DOHH2 (cell line): ENCODE results near the gene SLC6A20.

Experiments
- H3F3A ChIP-seq: fragments of 200-600 bp; sonication (generic), shearing (Covaris generic); 2 replicates; pipeline ENCODE4 v1.6.0; 2016; ENCODE audit warnings: antibody characterized with exemption, mild to moderate bottlenecking; ENCODE audit not compliant: control insufficient read depth, insufficient read depth
- H3K27ac ChIP-seq: fragments of 200-600 bp; sonication (generic); 2 replicates; pipeline ENCODE4 v1.5.1; 2014; ENCODE audit warnings: low read depth, mild to moderate bottlenecking, low read length, moderate library complexity
- H3K27me3 ChIP-seq: fragments of 200-600 bp; sonication (generic); 2 replicates; pipeline ENCODE4 v1.6.1; 2014; ENCODE audit warnings: mild to moderate bottlenecking, low read length, mixed read lengths; ENCODE audit not compliant: control insufficient read depth
- H3K36me3 ChIP-seq: fragments of 200-600 bp; sonication (generic); 2 replicates; pipeline ENCODE4 v1.6.1; 2014; ENCODE audit warnings: mild to moderate bottlenecking, low read length, moderate library complexity, mixed read lengths; ENCODE audit not compliant: control insufficient read depth
- H3K4me1 ChIP-seq: fragments of 200-600 bp; sonication (generic); 2 replicates; pipeline ENCODE4 v1.6.1; 2014; ENCODE audit warnings: mild to moderate bottlenecking, low read length, mixed read lengths; ENCODE audit not compliant: control insufficient read depth
- H3K4me2 ChIP-seq: fragments of 200-600 bp; sonication (generic); 2 replicates; pipeline ENCODE4 v1.6.0; 2014; ENCODE audit warnings: mild to moderate bottlenecking, low read length, moderate library complexity
- H3K4me3 ChIP-seq: fragments of 200-600 bp; sonication (generic); 2 replicates; pipeline ENCODE4 v1.5.1; 2014; ENCODE audit warnings: mild to moderate bottlenecking, low read length, mixed read lengths
- H3K79me2 ChIP-seq: fragments of 200-600 bp; sonication (generic); 2 replicates; pipeline ENCODE4 v1.6.1; 2014; ENCODE audit warnings: mild to moderate bottlenecking, low read length, mixed read lengths; ENCODE audit not compliant: control insufficient read depth
- H3K9me2 ChIP-seq: fragments of 200-600 bp; sonication (generic); replicated peaks from 2 replicates; pipeline ENCODE4 v1.6.1; 2014; ENCODE audit warnings: mild to moderate bottlenecking, low read length, mixed read lengths; ENCODE audit not compliant: control insufficient read depth
- H3K9me3 ChIP-seq: fragments of 200-600 bp; sonication (generic); 2 replicates; pipeline ENCODE4 v1.6.1; 2014; ENCODE audit warnings: antibody characterized with exemption, low read length, mixed read lengths; ENCODE audit not compliant: control insufficient read depth, insufficient read depth
- H4K20me1 ChIP-seq: fragments of 200-600 bp; sonication (generic); 2 replicates; pipeline ENCODE4 v1.6.0; 2014; ENCODE audit warnings: low read depth, mild to moderate bottlenecking, antibody characterized with exemption, low read length, moderate library complexity; ENCODE audit not compliant: control insufficient read depth, insufficient read depth
- EZH2phosphoT487 ChIP-seq: fragments of 200-600 bp; sonication (generic); IDR thresholded peaks from 2 replicates; pipeline ENCODE4 v1.6.1; 2017; ENCODE audit warnings: borderline replicate concordance, mild to moderate bottlenecking, antibody characterized with exemption, low read length, moderate library complexity, mixed read lengths
- TF ChIP-seq, protein P1 (sequence below): fragments of 200-600 bp; sonication (generic); IDR thresholded peaks from one replicate; pipeline ENCODE4 v1.5.1; 2014; ENCODE audit warnings: antibody characterized with exemption, mild to moderate bottlenecking, low read depth, low read length; ENCODE audit not compliant: poor library complexity, severe bottlenecking

Gene SLC6A20

DNA sequence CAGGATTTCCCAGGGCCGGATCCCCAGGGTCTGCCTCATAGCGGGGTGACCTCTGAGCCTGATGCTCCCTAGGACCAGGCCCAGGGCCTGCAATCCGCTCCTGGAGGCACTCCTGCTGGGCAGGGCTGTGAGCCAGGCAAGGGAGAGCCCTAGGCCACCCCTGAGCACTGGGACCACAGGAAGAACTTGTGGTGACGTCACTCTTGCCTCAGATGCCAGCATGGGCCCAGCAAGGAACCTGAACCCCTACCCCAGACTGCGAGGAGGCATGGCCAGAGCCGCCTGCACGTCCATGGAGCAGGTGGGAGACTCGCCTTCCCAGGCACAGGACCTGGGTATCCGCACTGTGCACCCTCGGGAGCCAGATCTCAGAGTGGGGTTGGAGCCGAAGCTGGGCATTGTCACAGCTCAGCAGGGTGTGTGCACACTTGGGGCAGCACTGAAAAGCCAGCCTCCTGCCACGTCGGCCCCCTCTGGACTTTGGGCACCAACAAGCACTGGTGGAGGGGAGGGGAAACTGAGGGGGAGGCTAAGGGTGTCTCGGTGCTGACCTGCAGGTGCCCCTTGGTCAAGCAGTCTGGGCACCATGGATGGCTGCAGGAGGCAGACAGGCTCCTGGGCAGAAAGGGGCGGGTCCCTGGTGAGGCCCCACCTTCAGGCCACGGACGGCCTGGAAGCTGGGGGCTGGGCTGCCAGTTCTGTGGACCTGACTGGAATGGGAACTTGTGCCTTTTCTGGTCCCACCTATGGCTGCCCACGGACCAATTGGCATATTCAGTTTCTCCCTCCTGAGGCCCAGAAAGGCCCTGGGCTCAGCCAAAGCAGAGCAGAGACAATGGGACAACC lies 49.3 kb downstream of the SLC6A20 start:
- no peaks in the 10 kb centered on the region for H3K79me2 ChIP-seq
- H3F3A ChIP-seq = no peaks in the 10 kb centered on the region
- no peak overlapping the region for H3K4me3 ChIP-seq
- peaks cover 13% of the 10 kb centered on the region for H3K36me3 ChIP-seq
- no peaks in the 10 kb centered on the region for H4K20me1 ChIP-seq
- TF ChIP-seq EZH2phosphoT487 = no peak
- TF ChIP-seq, protein P1, sequence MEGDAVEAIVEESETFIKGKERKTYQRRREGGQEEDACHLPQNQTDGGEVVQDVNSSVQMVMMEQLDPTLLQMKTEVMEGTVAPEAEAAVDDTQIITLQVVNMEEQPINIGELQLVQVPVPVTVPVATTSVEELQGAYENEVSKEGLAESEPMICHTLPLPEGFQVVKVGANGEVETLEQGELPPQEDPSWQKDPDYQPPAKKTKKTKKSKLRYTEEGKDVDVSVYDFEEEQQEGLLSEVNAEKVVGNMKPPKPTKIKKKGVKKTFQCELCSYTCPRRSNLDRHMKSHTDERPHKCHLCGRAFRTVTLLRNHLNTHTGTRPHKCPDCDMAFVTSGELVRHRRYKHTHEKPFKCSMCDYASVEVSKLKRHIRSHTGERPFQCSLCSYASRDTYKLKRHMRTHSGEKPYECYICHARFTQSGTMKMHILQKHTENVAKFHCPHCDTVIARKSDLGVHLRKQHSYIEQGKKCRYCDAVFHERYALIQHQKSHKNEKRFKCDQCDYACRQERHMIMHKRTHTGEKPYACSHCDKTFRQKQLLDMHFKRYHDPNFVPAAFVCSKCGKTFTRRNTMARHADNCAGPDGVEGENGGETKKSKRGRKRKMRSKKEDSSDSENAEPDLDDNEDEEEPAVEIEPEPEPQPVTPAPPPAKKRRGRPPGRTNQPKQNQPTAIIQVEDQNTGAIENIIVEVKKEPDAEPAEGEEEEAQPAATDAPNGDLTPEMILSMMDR = no peak
- no peak overlapping the region for H3K27ac ChIP-seq
- no peaks in the 10 kb centered on the region for H3K9me2 ChIP-seq
- H3K4me2 ChIP-seq = no peak overlapping the region
- H3K9me3 ChIP-seq = no peaks in the 10 kb centered on the region
- H3K27me3 ChIP-seq = no peaks in the 10 kb centered on the region
- H3K4me1 ChIP-seq = peaks cover 2% of the 10 kb centered on the region

DNA sequence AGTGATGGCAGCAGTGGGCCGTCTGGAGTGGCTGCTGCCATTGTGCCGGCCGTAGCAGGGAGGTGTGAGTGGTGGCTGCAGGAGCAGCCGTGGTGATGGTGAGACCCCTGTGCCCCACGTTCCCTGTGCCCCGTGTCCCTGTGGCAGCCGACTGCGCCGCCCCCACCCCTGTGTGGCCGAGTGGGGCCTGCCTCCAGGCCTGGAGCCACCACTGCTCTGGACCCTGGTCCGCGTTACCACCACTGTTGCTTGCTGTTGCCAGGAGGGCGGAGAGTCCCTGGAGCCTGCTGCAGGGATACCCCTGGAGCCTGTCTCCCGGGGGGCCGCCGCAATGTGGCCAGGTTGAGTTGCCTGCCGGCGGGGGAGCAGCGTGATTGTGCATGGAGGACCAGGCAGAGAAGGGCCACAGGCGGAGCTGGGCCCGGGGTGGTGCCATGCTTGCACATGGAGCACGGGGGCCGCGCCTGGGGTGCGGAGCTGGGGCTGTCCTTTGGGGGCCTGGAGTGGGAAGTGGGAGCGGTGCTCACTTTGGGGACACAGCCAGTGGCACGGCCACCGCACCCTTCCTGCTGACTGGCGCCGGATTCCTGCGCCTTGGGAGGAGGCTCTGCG lies 50.1 kb downstream of the SLC6A20 start:
- Histone ChIP-seq H3K9me2 (no peaks in the 10 kb centered on the region), H3K36me3 (peaks cover 18% of the 10 kb centered on the region), H3K27ac (no peak overlapping the region), H3K4me3 (no peak overlapping the region), H3K79me2 (no peaks in the 10 kb centered on the region), H3K4me2 (no peak overlapping the region), H3K27me3 (no peaks in the 10 kb centered on the region), H3F3A (no peaks in the 10 kb centered on the region), H3K9me3 (no peaks in the 10 kb centered on the region), H3K4me1 (peaks cover 9% of the 10 kb centered on the region), H4K20me1 (no peaks in the 10 kb centered on the region)
- TF ChIP-seq, protein P1 = no peak
- TF ChIP-seq EZH2phosphoT487 = no peak

DNA sequence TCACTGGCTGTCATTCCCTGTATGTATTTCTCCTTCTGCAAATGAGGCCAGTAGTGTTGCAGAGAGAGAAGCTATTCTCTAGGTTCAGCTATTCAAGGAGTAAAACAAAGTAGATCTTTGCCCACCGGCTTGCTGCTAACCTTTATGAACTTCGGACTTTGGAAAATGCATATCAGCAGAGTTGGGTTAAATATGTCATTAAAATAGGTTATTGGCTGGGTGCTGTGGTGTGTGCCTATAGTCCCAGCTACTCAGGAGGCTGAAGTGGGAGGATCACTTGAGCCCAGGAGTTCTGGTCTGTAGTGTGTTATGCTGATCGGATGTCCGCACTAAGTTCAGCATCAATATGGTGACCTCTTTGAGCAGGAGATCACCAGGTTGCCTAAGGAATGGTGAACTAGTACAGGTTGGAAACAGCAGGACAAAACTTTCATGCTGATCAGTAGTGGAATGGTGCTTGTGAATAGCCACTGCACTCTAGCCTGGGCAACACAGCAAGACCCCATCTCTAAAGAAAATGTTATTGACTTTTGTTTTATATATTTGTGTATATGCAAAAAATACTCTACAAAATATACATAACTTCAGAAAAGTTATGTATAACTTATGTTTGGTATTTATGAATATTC lies 53.8 kb downstream of the SLC6A20 start:
- Histone ChIP-seq H3K4me2 (no peak overlapping the region), H3K9me3 (no peaks in the 10 kb centered on the region), H3K36me3 (peaks cover 55% of the 10 kb centered on the region)

More for the DNA sequence above, 53.8 kb downstream of the SLC6A20 start:
- Histone ChIP-seq H3K27ac (no peak overlapping the region), H3K4me3 (no peak overlapping the region), H3F3A (no peaks in the 10 kb centered on the region), H4K20me1 (no peaks in the 10 kb centered on the region), H3K79me2 (no peaks in the 10 kb centered on the region), H3K4me1 (peaks cover 13% of the 10 kb centered on the region), H3K9me2 (no peaks in the 10 kb centered on the region), H3K27me3 (no peaks in the 10 kb centered on the region)
- no peak for TF ChIP-seq EZH2phosphoT487
- TF ChIP-seq, protein P1 = no peak
